Transverse colon (tissue), 4 donors: ENCODE data around the gene PVALEF.

ENCODE experiments used
- EP300 ChIP-seq: sonication (generic); formaldehyde crosslinking; IDR thresholded peaks from one replicate; pipeline ENCODE4 v1.6.1; 2017; ENCODE audit warnings: antibody characterized with exemption, low read depth
- POLR2A ChIP-seq: fragments of 450-650 bp; IDR thresholded peaks from one replicate; pipeline ENCODE4 v1.6.1; 2016; ENCODE audit warnings: antibody characterized with exemption, mild to moderate bottlenecking, moderate library complexity
- POLR2AphosphoS5 ChIP-seq, 3 donors: sonication (generic); formaldehyde crosslinking; IDR thresholded peaks; one replicate each; pipeline ENCODE4 v1.6.1; 2016; ENCODE audit warnings: antibody characterized with exemption in 3 of 3
- TF ChIP-seq, protein P1 (sequence below), 5 experiments: fragments of 200-600 bp in 3 of 5; fragments of 450-650 bp in 2 of 5; sonication (generic) in 3 of 5; IDR thresholded peaks; 1 replicate in 2 of 5; 2 replicates in 3 of 5; pipeline ENCODE4 v1.5.1; 2016 to 2017; ENCODE audit warnings: antibody characterized with exemption in 5 of 5, inconsistent platforms in 3 of 5, mild to moderate bottlenecking in 2 of 5, moderate library complexity in 1 of 5

- TF ChIP-seq, protein P1, sequence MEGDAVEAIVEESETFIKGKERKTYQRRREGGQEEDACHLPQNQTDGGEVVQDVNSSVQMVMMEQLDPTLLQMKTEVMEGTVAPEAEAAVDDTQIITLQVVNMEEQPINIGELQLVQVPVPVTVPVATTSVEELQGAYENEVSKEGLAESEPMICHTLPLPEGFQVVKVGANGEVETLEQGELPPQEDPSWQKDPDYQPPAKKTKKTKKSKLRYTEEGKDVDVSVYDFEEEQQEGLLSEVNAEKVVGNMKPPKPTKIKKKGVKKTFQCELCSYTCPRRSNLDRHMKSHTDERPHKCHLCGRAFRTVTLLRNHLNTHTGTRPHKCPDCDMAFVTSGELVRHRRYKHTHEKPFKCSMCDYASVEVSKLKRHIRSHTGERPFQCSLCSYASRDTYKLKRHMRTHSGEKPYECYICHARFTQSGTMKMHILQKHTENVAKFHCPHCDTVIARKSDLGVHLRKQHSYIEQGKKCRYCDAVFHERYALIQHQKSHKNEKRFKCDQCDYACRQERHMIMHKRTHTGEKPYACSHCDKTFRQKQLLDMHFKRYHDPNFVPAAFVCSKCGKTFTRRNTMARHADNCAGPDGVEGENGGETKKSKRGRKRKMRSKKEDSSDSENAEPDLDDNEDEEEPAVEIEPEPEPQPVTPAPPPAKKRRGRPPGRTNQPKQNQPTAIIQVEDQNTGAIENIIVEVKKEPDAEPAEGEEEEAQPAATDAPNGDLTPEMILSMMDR (IDR thresholded peaks at IDR 0.05) = no peak
- no peak for TF ChIP-seq POLR2AphosphoS5 (IDR thresholded peaks at IDR 0.05)
- no peak for TF ChIP-seq EP300
- no peak for TF ChIP-seq POLR2A
Measured at GRCh38 chr17:81166033-81166492, 756 bp downstream of the PVALEF start, which contains the start of gene AATK.
